ENCODE results near the gene SLC4A11.

GRCh38 chr20:3229798-3230197 lies 9.2 kb downstream of the SLC4A11 start:
- TF ChIP-seq CTCF (IDR thresholded peaks at IDR 0.05) (no peak), TEAD4 (IDR thresholded peaks at IDR 0.05; ENCODE audit: borderline replicate concordance, insufficient read depth) (no peak)
